ENCODE data around the gene ZNF766.

DNA sequence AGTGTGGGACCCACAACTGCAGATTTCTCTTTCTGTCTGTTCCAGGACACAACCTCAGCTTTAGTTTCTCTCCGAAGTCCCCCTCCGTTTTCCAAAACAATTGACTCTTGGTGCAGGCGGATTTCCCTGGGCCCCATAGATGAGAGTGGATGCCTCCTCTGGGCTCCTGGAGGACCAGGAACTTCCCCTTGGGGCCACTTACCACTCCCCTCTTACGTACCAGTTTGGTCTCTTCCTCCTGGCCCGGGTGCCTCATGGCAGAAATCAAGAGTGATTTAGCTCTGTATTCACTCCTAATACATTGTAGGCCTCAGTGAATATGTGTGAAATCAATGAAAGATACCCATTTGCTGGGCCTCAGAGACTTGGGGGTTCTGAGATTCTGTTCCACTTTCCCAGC, 45.2 kb upstream of the ZNF766 start:
- TF ChIP-seq EZH2 (IDR thresholded peaks at IDR 0.05; ENCODE audit: borderline replicate concordance, low read depth, low read length, poor library complexity, severe bottlenecking): no peak
- no peak for TF ChIP-seq CTCF (conservative IDR thresholded peaks at IDR 0.05; ENCODE audit: low read depth, low read length)
